Activated T-helper 2 cell treated with anti-CD3 and anti-CD28 coated beads, Interferon-gamma antibody, Interleukin-2, Interleukin-4, amounts not matched to agents 10 μg/mL and 5 μg/mL and 100 μg/mL, durations not matched to agents 14 hours and 24 hours and 36 hours (primary cell): Measurements from ENCODE around the gene YIPF3. TPM values are rescaled to one million over a fixed set of nuclear protein-coding genes. Genes with fewer than 3 reads are reported as not detected.

Experiments
- DNase-seq: peaks from one replicate; pipeline ENCODE4 v3.0.0; 2021; ENCODE audit warnings: low spot score
- H3K27ac Mint-ChIP-seq: one replicate; pipeline ENCODE4 v1.8.0; 2021; ENCODE audit warnings: mixed read lengths
- H3K27me3 Mint-ChIP-seq: one replicate; pipeline ENCODE4 v1.8.0; 2021; ENCODE audit warnings: low read depth, mixed read lengths
- H3K36me3 Mint-ChIP-seq: one replicate; pipeline ENCODE4 v1.8.0; 2021; ENCODE audit warnings: low read depth, mixed read lengths
- H3K4me1 Mint-ChIP-seq: one replicate; pipeline ENCODE4 v1.8.0; 2021; ENCODE audit warnings: low read depth, mixed read lengths
- H3K4me3 Mint-ChIP-seq: one replicate; pipeline ENCODE4 v1.8.0; 2021; ENCODE audit warnings: low read depth, mild to moderate bottlenecking, moderate library complexity, mixed read lengths
- H3K9me3 Mint-ChIP-seq: one replicate; pipeline ENCODE4 v1.8.0; 2021; ENCODE audit warnings: mixed read lengths
- intact Hi-C: fragments of 100-400 bp; cut with micrococcal nuclease; formaldehyde crosslinking; loops from one replicate; pipeline ENCODE4 v1.15.1; 2023
- total RNA-seq: library from RNA; stranded (reverse); gene quantifications from 2 replicates; pipeline ENCODE4 v1.2.3, GENCODE V29; 2022

YIPF3 gene
- total RNA-seq, 1 donor from 2014 or later, result 59.0 TPM

DNA sequence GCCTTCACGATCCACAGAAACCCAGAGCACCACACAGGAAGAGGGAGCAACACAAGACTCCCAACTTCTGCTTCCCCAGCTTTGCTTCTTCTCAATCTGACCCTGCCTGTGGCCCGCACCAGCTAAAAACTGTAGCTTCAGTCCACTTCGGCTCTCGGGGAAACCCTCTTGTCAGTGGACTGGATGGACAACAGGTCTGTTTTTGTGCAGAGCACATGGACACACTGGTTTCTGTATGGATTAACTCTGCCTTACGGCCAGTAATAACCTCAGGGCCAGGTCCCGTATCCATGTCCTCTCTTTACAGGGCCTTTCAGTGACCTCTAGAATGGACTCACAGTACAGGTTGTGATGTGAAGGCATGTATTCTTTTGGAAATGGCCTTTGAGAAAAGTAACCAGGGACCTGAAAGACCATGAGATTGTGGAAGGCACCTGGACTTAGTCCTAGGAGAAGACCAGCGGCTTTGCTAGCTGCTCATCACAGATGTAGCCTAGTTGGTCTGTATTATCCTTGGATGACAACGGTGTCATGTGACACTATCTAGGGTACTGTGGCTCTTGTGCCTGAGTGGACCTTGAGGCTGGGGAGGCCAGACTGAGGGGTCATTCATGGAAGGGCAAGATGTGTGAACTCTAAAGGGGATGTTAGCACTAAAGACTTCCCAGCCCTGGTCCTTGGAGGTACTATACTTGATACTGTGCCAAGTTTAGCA lies 6.0 kb upstream of the YIPF3 start:
- no peak overlapping the region for H3K4me3 Mint-ChIP-seq
- peaks cover 63% of the 10 kb centered on the region for H3K36me3 Mint-ChIP-seq

GRCh38 chr6:43521836-43522235 lies 5.1 kb upstream of the YIPF3 start:
- Mint-ChIP-seq H3K27ac (no peak overlapping the region), H3K27me3 (no peaks in the 10 kb centered on the region), H3K9me3 (no peaks in the 10 kb centered on the region), H3K4me3 (no peak overlapping the region), H3K4me1 (no peaks in the 10 kb centered on the region), H3K36me3 (peaks cover 54% of the 10 kb centered on the region)
- DNase-seq, result no peak
- intact Hi-C loops, result no loop called here

More for the DNA sequence above, 6.0 kb upstream of the YIPF3 start:
- no peaks in the 10 kb centered on the region for H3K9me3 Mint-ChIP-seq
- no peaks in the 10 kb centered on the region for H3K27me3 Mint-ChIP-seq
- H3K4me1 Mint-ChIP-seq, result no peaks in the 10 kb centered on the region
- H3K27ac Mint-ChIP-seq, result no peak overlapping the region
- no peak for DNase-seq
- intact Hi-C loops, result no loop called here

- DNase-seq, result no peak
- H3K36me3 Mint-ChIP-seq, result peaks cover 44% of the 10 kb centered on the region
- no peak overlapping the region for H3K27ac Mint-ChIP-seq
- intact Hi-C loops, result no loop called here
- H3K27me3 Mint-ChIP-seq, result no peaks in the 10 kb centered on the region
- no peaks in the 10 kb centered on the region for H3K9me3 Mint-ChIP-seq
- peaks cover 11% of the 10 kb centered on the region for H3K4me1 Mint-ChIP-seq
- no peak overlapping the region for H3K4me3 Mint-ChIP-seq
Measured at GRCh38 chr6:43520097-43520496, 3.4 kb upstream of the YIPF3 start.

DNA sequence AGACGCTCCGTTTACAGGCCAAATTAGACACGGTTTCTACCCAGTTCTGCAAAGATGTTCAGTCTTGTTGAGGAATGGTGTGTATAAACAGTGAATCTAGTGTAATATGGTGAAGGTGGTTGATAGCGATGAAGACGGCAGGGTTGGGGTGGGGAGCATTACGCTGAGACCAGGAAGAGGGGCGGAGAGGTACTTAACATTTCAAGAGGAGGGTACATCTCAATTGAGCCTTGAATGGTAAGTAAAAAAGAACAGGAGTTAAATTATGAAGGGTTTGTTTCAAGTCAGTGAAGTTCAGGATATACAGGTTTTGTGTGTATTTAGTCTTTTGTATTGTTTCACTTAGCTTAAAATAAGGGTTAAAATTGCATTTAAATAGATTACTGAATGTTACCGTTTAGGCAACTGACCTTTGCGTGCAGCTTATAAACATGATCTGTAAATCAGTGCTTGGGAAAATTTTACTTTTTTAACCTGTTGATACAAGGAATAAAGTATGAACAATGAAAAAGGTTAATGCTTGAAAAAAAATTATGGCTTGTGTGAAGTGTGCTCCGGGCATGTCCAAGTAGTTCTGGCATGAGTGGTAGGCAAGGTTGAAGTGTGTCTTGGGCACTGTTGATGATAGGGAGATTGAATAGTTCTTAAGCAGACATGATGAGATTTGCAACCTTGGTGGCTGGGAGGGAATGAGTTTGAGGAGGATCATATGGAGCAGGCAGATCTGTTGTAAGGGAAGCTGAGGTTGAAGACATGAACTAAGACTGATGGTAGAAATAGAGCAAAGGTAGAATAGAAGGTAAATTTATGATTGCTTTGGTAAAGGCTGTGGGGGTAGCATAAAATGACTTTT lies 1.0 kb upstream of the YIPF3 start:
- no peaks in the 10 kb centered on the region for H3K27me3 Mint-ChIP-seq
- intact Hi-C loops, result loop anchor here (1.0 to 5.0 kb wide), 3 partner anchors 59 to 345 kb away; partner anchors contain the start of genes GTPBP2, POLH, SRF and XPO5
- no peak overlapping the region for H3K4me3 Mint-ChIP-seq
- H3K27ac Mint-ChIP-seq, result no peak overlapping the region
- no peak for DNase-seq
- peaks cover 38% of the 10 kb centered on the region for H3K36me3 Mint-ChIP-seq
- peaks cover 18% of the 10 kb centered on the region for H3K4me1 Mint-ChIP-seq
- no peaks in the 10 kb centered on the region for H3K9me3 Mint-ChIP-seq

DNA sequence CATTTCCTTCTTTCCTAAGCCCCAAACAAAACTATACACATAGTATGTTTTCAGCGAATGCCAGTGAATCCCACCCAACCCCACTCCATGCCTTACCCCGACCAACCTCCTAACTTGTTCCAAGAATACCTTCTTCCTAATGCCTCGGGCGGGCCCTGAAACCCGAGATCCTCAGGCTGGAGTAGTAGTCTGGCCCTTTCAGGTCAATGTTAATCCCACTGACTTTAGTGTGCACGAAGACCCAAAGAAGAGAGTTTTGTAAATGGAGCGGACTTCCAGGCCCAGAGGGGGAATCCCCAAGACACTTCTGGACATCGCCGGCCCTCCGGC lies 394 bp downstream of the YIPF3 start:
- H3K9me3 Mint-ChIP-seq, result no peaks in the 10 kb centered on the region

GRCh38 chr6:43515808-43516207 lies 918 bp downstream of the YIPF3 start:
- H3K36me3 Mint-ChIP-seq, result peaks cover 46% of the 10 kb centered on the region
- H3K9me3 Mint-ChIP-seq, result no peaks in the 10 kb centered on the region
- intact Hi-C loops, result loop anchor here (2.0 to 5.0 kb wide), 2 partner anchors 61 to 344 kb away; partner anchors contain the start of genes POLH, SRF and XPO5
- no peaks in the 10 kb centered on the region for H3K27me3 Mint-ChIP-seq
- no peak overlapping the region for H3K27ac Mint-ChIP-seq
- H3K4me1 Mint-ChIP-seq, result peaks cover 19% of the 10 kb centered on the region
- no peak for DNase-seq
- H3K4me3 Mint-ChIP-seq, result no peak overlapping the region

More for the DNA sequence above, 394 bp downstream of the YIPF3 start:
- Mint-ChIP-seq H3K27me3 (no peaks in the 10 kb centered on the region), H3K4me1 (peaks cover 19% of the 10 kb centered on the region), H3K36me3 (peaks cover 46% of the 10 kb centered on the region), H3K27ac (no peak overlapping the region), H3K4me3 (no peak overlapping the region)
- DNase-seq, result no peak
- intact Hi-C loops, result loop anchor here (2.0 to 5.0 kb wide), 2 partner anchors 60 to 344 kb away; partner anchors contain the start of genes POLH, SRF and XPO5

DNA sequence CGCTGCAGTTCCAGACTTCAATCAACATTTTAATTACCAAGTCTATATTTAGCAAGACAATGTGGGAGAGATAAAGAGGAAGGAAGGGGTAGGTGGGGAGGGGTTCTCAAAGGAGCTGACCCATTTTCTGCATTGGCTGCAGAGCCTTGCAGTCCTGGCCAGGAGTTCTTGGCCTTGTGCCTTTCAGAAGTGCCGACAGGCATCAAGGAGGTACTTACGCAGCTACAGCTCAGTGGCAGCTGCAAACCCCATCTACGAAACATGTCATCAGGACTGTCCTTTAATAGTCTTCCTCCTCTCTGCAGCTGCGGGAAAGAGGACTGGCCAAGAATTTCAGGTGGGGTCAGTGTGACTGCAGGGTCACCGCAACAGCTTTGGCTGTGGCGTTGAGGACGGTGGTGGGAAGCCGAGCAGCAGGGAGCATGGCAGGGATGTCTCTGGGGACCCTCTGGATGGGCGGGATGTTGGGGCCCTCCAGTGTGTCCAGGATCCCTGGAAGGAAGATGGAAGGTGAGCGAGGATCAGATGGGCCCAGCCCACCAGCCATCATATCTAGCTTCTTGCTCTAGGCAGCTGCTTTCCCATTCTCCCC lies 4.8 kb downstream of the YIPF3 start:
- Mint-ChIP-seq H3K27ac (no peak overlapping the region), H3K36me3 (peaks cover 46% of the 10 kb centered on the region), H3K27me3 (peaks cover 17% of the 10 kb centered on the region), H3K4me1 (peaks cover 24% of the 10 kb centered on the region), H3K4me3 (no peak overlapping the region), H3K9me3 (no peaks in the 10 kb centered on the region)
- DNase-seq, result no peak
- intact Hi-C loops, result no loop called here

GRCh38 chr6:43510827-43511163 lies 5.9 kb downstream of the YIPF3 start:
- no peak for DNase-seq
- H3K27me3 Mint-ChIP-seq, result peaks cover 17% of the 10 kb centered on the region
- intact Hi-C loops, result no loop called here
- peak overlapping the region; percentile 73 for H3K4me3 Mint-ChIP-seq
- peaks cover 22% of the 10 kb centered on the region for H3K4me1 Mint-ChIP-seq
- no peaks in the 10 kb centered on the region for H3K9me3 Mint-ChIP-seq
- peaks cover 45% of the 10 kb centered on the region for H3K36me3 Mint-ChIP-seq
- H3K27ac Mint-ChIP-seq, result no peak overlapping the region

- no peaks in the 10 kb centered on the region for H3K9me3 Mint-ChIP-seq
- H3K4me1 Mint-ChIP-seq, result peaks cover 18% of the 10 kb centered on the region
- peaks cover 17% of the 10 kb centered on the region for H3K27me3 Mint-ChIP-seq
- H3K27ac Mint-ChIP-seq, result no peak within 1 kb of the TSS
- intact Hi-C loops, result no loop called here
- H3K36me3 Mint-ChIP-seq, result peaks cover 43% of the 10 kb centered on the region
- H3K4me3 Mint-ChIP-seq, result peak within 1 kb of the TSS; percentile 78
- peak; percentile 75 for DNase-seq
Measured at GRCh38 chr6:43509984-43510826, 6.5 kb downstream of the YIPF3 start, which contains the start of gene LRRC73. TSS of gene LRRC73 (minus strand) at chr6:43510346. CDS start at chr6:43509785, 561 bp downstream.

DNA sequence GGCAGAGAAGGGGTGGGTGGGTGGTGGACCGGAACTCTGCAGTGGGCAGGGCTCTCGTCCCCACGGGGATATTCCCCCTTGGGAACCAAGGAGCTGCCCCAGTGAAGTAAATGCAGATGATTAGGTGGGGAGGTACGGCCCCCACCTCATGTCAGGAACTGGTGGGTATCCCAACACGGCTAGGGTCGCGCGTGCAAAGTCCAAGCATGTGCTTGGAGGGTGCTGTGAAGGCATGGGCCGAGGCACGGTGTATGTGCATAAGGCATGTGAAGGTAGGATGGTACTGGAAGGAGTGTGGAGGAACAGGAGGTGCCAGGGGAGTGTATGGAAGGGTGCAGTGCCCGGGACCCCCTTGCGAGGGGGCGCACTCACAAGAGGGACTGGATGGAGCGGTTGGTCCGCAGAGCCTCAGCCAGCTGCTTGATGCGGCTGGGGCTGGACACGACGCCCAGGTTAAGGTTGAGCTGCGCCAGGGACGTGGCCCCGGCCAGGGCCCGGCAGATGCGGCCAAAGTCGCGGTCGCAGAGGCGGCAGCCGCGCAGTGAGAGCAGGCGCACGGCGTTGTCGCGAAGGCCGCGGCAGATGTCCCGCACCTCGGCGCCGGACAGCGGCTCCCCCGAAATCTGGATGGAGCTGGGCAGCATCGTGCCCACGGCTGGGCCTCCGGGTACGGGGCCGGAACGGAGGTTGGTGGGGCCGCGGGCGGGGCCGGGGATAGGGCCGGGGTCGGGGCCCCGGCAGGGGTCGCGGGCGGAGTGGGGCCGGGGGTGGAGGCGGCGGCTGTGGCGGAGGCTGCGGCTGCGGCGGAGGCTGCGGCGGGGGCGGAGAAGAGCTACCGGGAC lies 7.4 kb downstream of the YIPF3 start:
- peaks cover 17% of the 10 kb centered on the region for H3K27me3 Mint-ChIP-seq
- H3K36me3 Mint-ChIP-seq, result peaks cover 36% of the 10 kb centered on the region
- no peak for DNase-seq
- intact Hi-C loops, result no loop called here
- no peaks in the 10 kb centered on the region for H3K9me3 Mint-ChIP-seq
- H3K27ac Mint-ChIP-seq, result no peak overlapping the region
- H3K4me1 Mint-ChIP-seq, result peaks cover 12% of the 10 kb centered on the region
- H3K4me3 Mint-ChIP-seq, result peak overlapping the region; percentile 78

GRCh38 chr6:43508481-43509141 lies 8.1 kb downstream of the YIPF3 start:
- intact Hi-C loops, result no loop called here
- Mint-ChIP-seq H3K27ac (no peak overlapping the region), H3K27me3 (peaks cover 17% of the 10 kb centered on the region), H3K9me3 (no peaks in the 10 kb centered on the region), H3K4me1 (peaks cover 10% of the 10 kb centered on the region), H3K4me3 (peak overlapping the region; percentile 67), H3K36me3 (peaks cover 35% of the 10 kb centered on the region)
- no peak for DNase-seq
